Smooth muscle cell (in vitro differentiated cells): Measurements from ENCODE around the gene CCDC30. TPM values are rescaled to one million over a fixed set of nuclear protein-coding genes. Genes with fewer than 3 reads are reported as not detected.
A peak's percentile ranks its signal among the peaks of the same experiment; 100 is the strongest.

Experiments used
- DNase-seq: peaks from one replicate; lab custom pipeline; 2025; ENCODE audit not compliant: unreplicated experiment; lab: John Stamatoyannopoulos, UW
- H2AFZ ChIP-seq: fragments of 200-600 bp; sonication (generic); 2 replicates; pipeline ENCODE4 v1.6.0; 2016; ENCODE audit warnings: antibody characterized with exemption, low read depth, mild to moderate bottlenecking
- H3F3A ChIP-seq: fragments of 200-600 bp; sonication (generic); 2 replicates; pipeline ENCODE4 v1.6.0; 2017; ENCODE audit warnings: antibody characterized with exemption, low read depth
- H3K27ac ChIP-seq: fragments of 200-600 bp; sonication (generic); 2 replicates; pipeline ENCODE4 v1.5.1; 2016; ENCODE audit warnings: low read depth, mild to moderate bottlenecking
- H3K27me3 ChIP-seq: fragments of 200-600 bp; sonication (generic); 2 replicates; pipeline ENCODE4 v1.6.1; 2016; ENCODE audit warnings: low read depth, mild to moderate bottlenecking
- H3K36me3 ChIP-seq: fragments of 200-600 bp; sonication (generic); 2 replicates; pipeline ENCODE4 v1.5.1; 2016; ENCODE audit warnings: low read depth
- H3K4me1 ChIP-seq: fragments of 200-600 bp; sonication (generic); 2 replicates; pipeline ENCODE4 v1.5.1; 2016; ENCODE audit warnings: low read depth
- H3K4me2 ChIP-seq: fragments of 200-600 bp; sonication (generic); 2 replicates; pipeline ENCODE4 v1.6.0; 2016; ENCODE audit warnings: mild to moderate bottlenecking
- H3K4me3 ChIP-seq: fragments of 200-600 bp; sonication (generic); 2 replicates; pipeline ENCODE4 v1.5.1; 2016; ENCODE audit warnings: mild to moderate bottlenecking
- H3K79me2 ChIP-seq: fragments of 200-600 bp; sonication (generic); 2 replicates; pipeline ENCODE4 v1.6.0; 2016; ENCODE audit warnings: low read depth, mild to moderate bottlenecking
- H3K9ac ChIP-seq: fragments of 200-600 bp; sonication (generic); 2 replicates; pipeline ENCODE4 v1.6.0; 2016; ENCODE audit warnings: low read depth
- H3K9me3 ChIP-seq: fragments of 200-600 bp; sonication (generic); replicated peaks from 2 replicates; pipeline ENCODE4 v1.5.1; 2016; ENCODE audit warnings: low read depth
- H4K20me1 ChIP-seq: fragments of 200-600 bp; sonication (generic); 2 replicates; pipeline ENCODE4 v1.6.0; 2016; ENCODE audit warnings: low read depth
- WGBS: methylation state at CpG from one replicate; pipeline ENCODE4 v1.1.7; 2016; ENCODE audit warnings: low lambda C conversion rate; 5-methylcytosine and 5-hydroxymethylcytosine counted together
- polyA plus RNA-seq: library from polyadenylated mRNA; unstranded; fragments of >200 nt; fragmentation: Nextera tagmentation; extraction: Ambion mirVana; gene quantifications from 2 replicates; pipeline ENCODE4 v1.2.1, GENCODE V29; 2016
- total RNA-seq: library from RNA; depleted of rRNA; stranded (reverse); fragments of >200 nt; gene quantifications from 2 replicates; pipeline ENCODE4 v1.2.3, GENCODE V29; 2014
- TF ChIP-seq, protein P1 (sequence below): fragments of 200-600 bp; sonication (generic); IDR thresholded peaks from 2 replicates; pipeline ENCODE4 v1.5.1; 2017; ENCODE audit warnings: borderline replicate concordance, mild to moderate bottlenecking, antibody characterized with exemption; ENCODE audit not compliant: insufficient read depth, poor library complexity, severe bottlenecking

Gene CCDC30
- total and polyA plus RNA-seq, 2 experiments from 2014 or later, result 1.2 to 1.6 TPM

DNA sequence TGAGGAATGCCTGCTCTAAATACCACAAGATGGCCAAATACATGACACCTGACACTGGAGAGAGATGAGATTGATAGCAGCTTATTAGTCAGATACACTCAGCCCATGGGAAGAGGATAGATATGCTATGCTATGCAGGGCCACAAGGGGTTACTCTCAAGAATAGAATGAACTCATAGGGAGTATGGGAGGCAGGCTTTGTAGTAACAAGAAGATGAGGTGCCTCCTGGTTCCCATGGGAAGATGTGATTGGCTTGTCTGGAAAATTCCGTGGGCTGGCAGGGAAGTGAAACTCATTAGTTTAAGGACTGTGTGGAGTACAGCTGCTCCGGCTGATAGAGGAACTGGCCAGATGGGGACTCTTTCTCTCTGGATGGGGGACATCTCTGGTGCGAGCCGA lies 16.5 kb downstream of the CCDC30 start:
- Histone ChIP-seq H3K9ac (no peak overlapping the region), H4K20me1 (no peaks in the 10 kb centered on the region), H2AFZ (no peak overlapping the region), H3K79me2 (no peaks in the 10 kb centered on the region), H3K36me3 (peaks cover 6% of the 10 kb centered on the region), H3K27ac (no peak overlapping the region), H3K4me1 (peaks cover 7% of the 10 kb centered on the region), H3K4me2 (no peak overlapping the region), H3K9me3 (no peaks in the 10 kb centered on the region), H3K27me3 (no peaks in the 10 kb centered on the region), H3F3A (peaks cover 3% of the 10 kb centered on the region), H3K4me3 (no peak overlapping the region)
- no peak for DNase-seq
- 73% methylated on average over 4 of the region's 4 CpGs for WGBS
- TF ChIP-seq, protein P1, sequence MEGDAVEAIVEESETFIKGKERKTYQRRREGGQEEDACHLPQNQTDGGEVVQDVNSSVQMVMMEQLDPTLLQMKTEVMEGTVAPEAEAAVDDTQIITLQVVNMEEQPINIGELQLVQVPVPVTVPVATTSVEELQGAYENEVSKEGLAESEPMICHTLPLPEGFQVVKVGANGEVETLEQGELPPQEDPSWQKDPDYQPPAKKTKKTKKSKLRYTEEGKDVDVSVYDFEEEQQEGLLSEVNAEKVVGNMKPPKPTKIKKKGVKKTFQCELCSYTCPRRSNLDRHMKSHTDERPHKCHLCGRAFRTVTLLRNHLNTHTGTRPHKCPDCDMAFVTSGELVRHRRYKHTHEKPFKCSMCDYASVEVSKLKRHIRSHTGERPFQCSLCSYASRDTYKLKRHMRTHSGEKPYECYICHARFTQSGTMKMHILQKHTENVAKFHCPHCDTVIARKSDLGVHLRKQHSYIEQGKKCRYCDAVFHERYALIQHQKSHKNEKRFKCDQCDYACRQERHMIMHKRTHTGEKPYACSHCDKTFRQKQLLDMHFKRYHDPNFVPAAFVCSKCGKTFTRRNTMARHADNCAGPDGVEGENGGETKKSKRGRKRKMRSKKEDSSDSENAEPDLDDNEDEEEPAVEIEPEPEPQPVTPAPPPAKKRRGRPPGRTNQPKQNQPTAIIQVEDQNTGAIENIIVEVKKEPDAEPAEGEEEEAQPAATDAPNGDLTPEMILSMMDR, result no peak

DNA sequence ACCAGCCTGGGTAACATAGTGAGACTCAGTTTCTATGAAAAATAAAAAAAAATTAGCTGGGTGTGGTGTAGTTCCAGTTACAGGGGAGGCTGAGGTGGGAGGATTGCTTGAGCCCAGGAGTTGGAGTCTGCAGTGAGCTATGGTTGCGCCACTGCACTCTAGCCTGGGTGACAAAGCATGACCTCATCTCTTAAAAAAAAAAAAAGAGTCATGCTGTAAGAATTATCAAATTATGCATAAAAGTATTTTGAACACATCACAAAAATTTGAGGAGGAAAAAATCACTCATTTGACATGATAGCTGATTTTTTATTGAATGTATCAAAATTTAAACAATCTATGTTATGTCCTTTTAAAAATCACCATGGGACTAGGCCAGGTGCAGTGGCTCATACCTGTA lies 17.8 kb downstream of the CCDC30 start:
- DNase-seq, result no peak
- H3K27me3 ChIP-seq, result no peaks in the 10 kb centered on the region
- H3K9ac ChIP-seq, result no peak overlapping the region
- peaks cover 9% of the 10 kb centered on the region for H3K4me1 ChIP-seq
- H3F3A ChIP-seq, result peaks cover 3% of the 10 kb centered on the region
- WGBS, result 100% methylated on average over 1 of the region's 1 CpG
- H3K27ac ChIP-seq, result no peak overlapping the region
- H4K20me1 ChIP-seq, result no peaks in the 10 kb centered on the region
- no peak overlapping the region for H3K4me2 ChIP-seq
- no peak overlapping the region for H3K4me3 ChIP-seq
- peaks cover 6% of the 10 kb centered on the region for H3K36me3 ChIP-seq
- no peaks in the 10 kb centered on the region for H3K9me3 ChIP-seq
- TF ChIP-seq, protein P1, result no peak
- H2AFZ ChIP-seq, result no peak overlapping the region
- no peaks in the 10 kb centered on the region for H3K79me2 ChIP-seq

GRCh38 chr1:42482635-42483153 lies 19.6 kb downstream of the CCDC30 start:
- no peak overlapping the region for H3K4me2 ChIP-seq
- H4K20me1 ChIP-seq, result no peaks in the 10 kb centered on the region
- no peak for DNase-seq
- H3K79me2 ChIP-seq, result no peaks in the 10 kb centered on the region
- H3K27ac ChIP-seq, result no peak overlapping the region
- H3K9me3 ChIP-seq, result no peaks in the 10 kb centered on the region
- H3K36me3 ChIP-seq, result peaks cover 6% of the 10 kb centered on the region
- H3K9ac ChIP-seq, result no peak overlapping the region
- H3F3A ChIP-seq, result peaks cover 3% of the 10 kb centered on the region
- H3K4me3 ChIP-seq, result no peak overlapping the region
- peaks cover 9% of the 10 kb centered on the region for H3K4me1 ChIP-seq
- TF ChIP-seq, protein P1, result no peak
- no peak overlapping the region for H2AFZ ChIP-seq
- WGBS, result 83% methylated on average over 2 of the region's 2 CpGs
- H3K27me3 ChIP-seq, result no peaks in the 10 kb centered on the region

DNA sequence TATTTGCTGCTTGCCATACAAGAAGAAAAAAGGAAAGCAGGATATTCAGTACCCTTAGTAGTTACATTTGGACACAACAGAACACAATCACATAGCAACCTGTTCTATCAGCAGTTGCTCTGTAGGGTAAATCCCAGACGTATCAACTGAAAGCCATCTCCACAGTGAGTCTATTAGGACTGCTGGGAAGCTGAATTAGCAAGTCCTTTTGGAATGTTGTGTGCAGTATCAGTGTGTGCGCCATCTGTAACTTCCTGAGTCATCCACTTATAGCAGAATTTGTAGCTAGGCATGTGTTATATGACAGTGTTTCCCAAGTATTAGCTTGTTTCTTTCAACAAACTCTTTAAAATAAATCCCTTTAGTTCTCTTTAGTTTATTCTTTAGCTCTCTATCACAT lies 21.3 kb downstream of the CCDC30 start:
- H3K36me3 ChIP-seq, result peaks cover 6% of the 10 kb centered on the region
- H4K20me1 ChIP-seq, result no peaks in the 10 kb centered on the region
- no peaks in the 10 kb centered on the region for H3K9me3 ChIP-seq
- H3F3A ChIP-seq, result peaks cover 3% of the 10 kb centered on the region
- no peak overlapping the region for H3K4me3 ChIP-seq
- no peak for DNase-seq
- no peak overlapping the region for H2AFZ ChIP-seq
- peak overlapping the region; percentile 71 for H3K4me2 ChIP-seq
- H3K27ac ChIP-seq, result peak overlapping the region; percentile 97
- 6% methylated on average over 2 of the region's 2 CpGs for WGBS
- peak overlapping the region; percentile 60 for H3K9ac ChIP-seq
- H3K27me3 ChIP-seq, result no peaks in the 10 kb centered on the region
- no peaks in the 10 kb centered on the region for H3K79me2 ChIP-seq
- H3K4me1 ChIP-seq, result peaks cover 9% of the 10 kb centered on the region
- TF ChIP-seq, protein P1, result no peak
